K562 (cell line): ENCODE measurements around the gene SHBG. TPM values are rescaled to one million over a fixed set of nuclear protein-coding genes. Genes with fewer than 3 reads are reported as not detected.

Experiments
- CBFA2T2 ChIP-seq: fragments of 450-650 bp; conservative IDR thresholded peaks from 2 replicates; pipeline ENCODE4 v1.6.1; 2017; ENCODE audit warnings: mild to moderate bottlenecking
- CTBP1 ChIP-seq: fragments of 450-650 bp; IDR thresholded peaks from 2 replicates; pipeline ENCODE4 v1.6.1; 2016; ENCODE audit warnings: borderline replicate concordance
- DPF2 ChIP-seq: fragments of 450-650 bp; IDR thresholded peaks from 2 replicates; pipeline ENCODE4 v1.6.1; 2016
- ESRRA ChIP-seq: fragments of 450-650 bp; IDR thresholded peaks from 2 replicates; pipeline ENCODE4 v1.6.1; 2014; ENCODE audit warnings: low read depth, mild to moderate bottlenecking, moderate library complexity, borderline replicate concordance
- HMGN3 ChIP-seq: IDR thresholded peaks from 2 replicates; pipeline ENCODE4 v1.6.1; 2011; ENCODE audit warnings: borderline replicate concordance, low read depth, mild to moderate bottlenecking, mixed read lengths, low read length; ENCODE audit not compliant: insufficient read length; ENCODE audit errors: extremely low read depth
- IRF2 ChIP-seq: sonication (generic); formaldehyde crosslinking; IDR thresholded peaks from 2 replicates; pipeline ENCODE4 v1.8.1; 2022; ENCODE audit warnings: mild to moderate bottlenecking, missing genetic modification reagents
- MEIS2 ChIP-seq: fragments of 450-650 bp; IDR thresholded peaks from 2 replicates; pipeline ENCODE4 v1.6.1; 2014; ENCODE audit warnings: mild to moderate bottlenecking; ENCODE audit not compliant: partially characterized antibody
- NFIX ChIP-seq: fragments of 250-450 bp; sonication (Bioruptor Pico); IDR thresholded peaks from 2 replicates; pipeline ENCODE4 v1.4.0; 2020; ENCODE audit warnings: low read depth, mild to moderate bottlenecking, moderate library complexity
- POLR2B ChIP-seq: fragments of 450-650 bp; IDR thresholded peaks from 2 replicates; pipeline ENCODE4 v1.6.1; 2018; ENCODE audit warnings: low read depth; ENCODE audit not compliant: partially characterized antibody
- SIRT6 ChIP-seq: IDR thresholded peaks from one replicate; pipeline ENCODE4 v1.6.1; 2012; ENCODE audit warnings: low read depth, mild to moderate bottlenecking, control low read depth, inconsistent platforms, low read length, moderate library complexity
- SMARCA4 ChIP-seq: fragments of 450-650 bp; IDR thresholded peaks from 2 replicates; pipeline ENCODE4 v1.6.1; 2016
- SNRNP70 ChIP-seq: fragments of 200-400 bp; formaldehyde crosslinking; optimal IDR thresholded peaks from 2 replicates; pipeline ENCODE3; 2017; ENCODE audit warnings: low read depth, low read length
- STAT5A ChIP-seq: IDR thresholded peaks from 2 replicates; pipeline ENCODE4 v1.6.1; 2012; ENCODE audit warnings: low read length, inconsistent platforms, borderline replicate concordance
- TBL1XR1 ChIP-seq, 2 experiments: IDR thresholded peaks; 2 replicates each; pipeline ENCODE4 v1.6.1; 2012; ENCODE audit warnings: improper control_type of control experiment in 2 of 2, low read length in 2 of 2, mild to moderate bottlenecking in 1 of 2
- TCF7L2 ChIP-seq: fragments of 150-350 bp; IDR thresholded peaks from 2 replicates; pipeline ENCODE4 v1.6.1; 2016; ENCODE audit warnings: low read depth, mild to moderate bottlenecking, low read length, moderate library complexity
- WHSC1 ChIP-seq: IDR thresholded peaks from one replicate; pipeline ENCODE4 v1.6.1; 2012; ENCODE audit warnings: low read length, control low read depth, inconsistent platforms
- ZKSCAN1 ChIP-seq: fragments of 150-350 bp; IDR thresholded peaks from 2 replicates; pipeline ENCODE4 v1.6.1; 2016; ENCODE audit warnings: low read depth, low read length
- ZNF121 ChIP-seq: sonication (generic); formaldehyde crosslinking; conservative IDR thresholded peaks from 2 replicates; pipeline ENCODE4 v1.8.0; 2022; ENCODE audit warnings: missing genetic modification reagents
- ZNF431 ChIP-seq: sonication (generic); formaldehyde crosslinking; IDR thresholded peaks from 2 replicates; pipeline ENCODE4 v1.8.0; 2022; ENCODE audit warnings: mild to moderate bottlenecking, missing genetic modification reagents
- polyA plus RNA-seq, 8 experiments: library from polyadenylated mRNA; depleted of rRNA in 4 of 8; stranded (reverse) in 5 of 8; unstranded in 3 of 8; fragments of >200 nt; fragmentation: Nextera tagmentation in 2 of 8; fragmentation: Illumina TruSeq in 1 of 8; extraction: Ambion mirVana in 2 of 8; extraction: Trizol in 1 of 8; gene quantifications; 2 replicates each; pipeline versions ENCODE4 v1.2.1 to v1.2.3, GENCODE V29; 2011 to 2014; ENCODE audit warnings: inconsistent platforms in 1 of 8, missing spikeins in 1 of 8
- total RNA-seq, 7 experiments: library from RNA; depleted of rRNA in 6 of 7; stranded (reverse); fragments of >200 nt in 6 of 7; fragmentation: Illumina TruSeq in 2 of 7; extraction: Trizol in 2 of 7; gene quantifications; 2 replicates each; pipeline versions ENCODE4 v1.2.1 to v1.2.3, GENCODE V29; 2011 to 2021; ENCODE audit warnings: low replicate concordance in 1 of 7
- TF ChIP-seq, protein P1 (sequence below): conservative IDR thresholded peaks from 2 replicates; pipeline ENCODE4 v1.6.1; 2011; ENCODE audit warnings: low read depth, mild to moderate bottlenecking, low read length; ENCODE audit not compliant: control insufficient read depth
- TF ChIP-seq, protein P2 (sequence below): fragments of 450-650 bp; IDR thresholded peaks from 2 replicates; pipeline ENCODE4 v1.6.1; 2016; ENCODE audit warnings: borderline replicate concordance
- TF ChIP-seq, protein P3 (sequence below): fragments of 250-450 bp; sonication (Bioruptor Pico); IDR thresholded peaks from 2 replicates; pipeline ENCODE4 v1.8.0; 2021; ENCODE audit warnings: borderline replicate concordance, mild to moderate bottlenecking, moderate library complexity; ENCODE audit not compliant: poor library complexity, severe bottlenecking
- TF ChIP-seq, protein P4 (sequence below): fragments of 450-650 bp; IDR thresholded peaks from 2 replicates; pipeline ENCODE4 v1.6.1; 2016; ENCODE audit warnings: low read depth, mild to moderate bottlenecking, moderate library complexity

SHBG gene
- total and polyA plus RNA-seq, 9 of the 15 experiments (the other 6 are each of a cell fraction or from before 2014, with no cell fraction given) = not detected

DNA sequence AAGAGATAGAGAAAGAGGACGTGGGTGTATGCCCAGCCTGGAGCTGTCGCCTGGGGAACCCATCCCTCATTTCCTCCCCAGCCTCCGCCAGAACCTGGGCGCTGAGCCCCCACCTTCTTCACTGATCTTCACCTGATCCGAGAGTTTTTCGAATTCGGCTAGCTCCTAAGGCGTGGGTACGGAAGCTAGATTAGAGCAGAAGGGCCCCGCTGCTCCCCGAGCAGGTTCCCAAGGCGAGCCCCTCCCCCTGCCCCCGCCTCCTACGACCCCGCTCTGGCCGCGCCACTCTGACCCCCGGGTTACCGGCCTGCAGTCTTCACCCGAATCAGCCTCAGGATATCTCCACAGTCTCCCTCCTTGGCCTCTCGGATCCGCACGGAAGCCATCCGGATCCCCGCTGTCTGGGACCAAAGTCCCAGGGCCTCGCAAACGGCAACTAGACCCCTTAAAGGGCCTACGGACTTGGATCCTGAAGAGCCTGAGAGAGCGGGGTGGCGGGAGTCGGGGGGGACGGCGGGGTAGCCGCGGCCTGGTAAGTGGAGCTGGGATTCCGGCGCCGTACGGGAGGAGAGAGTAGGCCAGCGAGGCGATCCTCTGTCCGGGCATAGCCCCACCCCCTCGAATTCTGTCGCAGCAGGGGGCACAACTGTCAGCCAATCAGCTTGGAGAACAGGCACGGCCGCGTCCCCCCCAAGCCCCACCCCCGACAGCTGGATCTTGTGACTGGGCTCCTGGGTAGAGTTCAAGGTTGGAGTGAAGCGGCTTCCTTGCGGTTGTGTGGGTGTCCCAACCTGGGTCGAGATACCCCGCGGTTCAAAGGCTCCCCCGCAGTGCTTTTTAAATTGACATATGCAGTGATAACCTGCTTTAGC, 2.4 kb upstream of the SHBG start, which contains the start of gene SAT2 (continued):
- TF ChIP-seq, protein P1, sequence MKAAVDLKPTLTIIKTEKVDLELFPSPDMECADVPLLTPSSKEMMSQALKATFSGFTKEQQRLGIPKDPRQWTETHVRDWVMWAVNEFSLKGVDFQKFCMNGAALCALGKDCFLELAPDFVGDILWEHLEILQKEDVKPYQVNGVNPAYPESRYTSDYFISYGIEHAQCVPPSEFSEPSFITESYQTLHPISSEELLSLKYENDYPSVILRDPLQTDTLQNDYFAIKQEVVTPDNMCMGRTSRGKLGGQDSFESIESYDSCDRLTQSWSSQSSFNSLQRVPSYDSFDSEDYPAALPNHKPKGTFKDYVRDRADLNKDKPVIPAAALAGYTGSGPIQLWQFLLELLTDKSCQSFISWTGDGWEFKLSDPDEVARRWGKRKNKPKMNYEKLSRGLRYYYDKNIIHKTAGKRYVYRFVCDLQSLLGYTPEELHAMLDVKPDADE = 0 out of 2 replicates have a peak, but pooled peaks have one; percentile 20
- TF ChIP-seq, protein P2, sequence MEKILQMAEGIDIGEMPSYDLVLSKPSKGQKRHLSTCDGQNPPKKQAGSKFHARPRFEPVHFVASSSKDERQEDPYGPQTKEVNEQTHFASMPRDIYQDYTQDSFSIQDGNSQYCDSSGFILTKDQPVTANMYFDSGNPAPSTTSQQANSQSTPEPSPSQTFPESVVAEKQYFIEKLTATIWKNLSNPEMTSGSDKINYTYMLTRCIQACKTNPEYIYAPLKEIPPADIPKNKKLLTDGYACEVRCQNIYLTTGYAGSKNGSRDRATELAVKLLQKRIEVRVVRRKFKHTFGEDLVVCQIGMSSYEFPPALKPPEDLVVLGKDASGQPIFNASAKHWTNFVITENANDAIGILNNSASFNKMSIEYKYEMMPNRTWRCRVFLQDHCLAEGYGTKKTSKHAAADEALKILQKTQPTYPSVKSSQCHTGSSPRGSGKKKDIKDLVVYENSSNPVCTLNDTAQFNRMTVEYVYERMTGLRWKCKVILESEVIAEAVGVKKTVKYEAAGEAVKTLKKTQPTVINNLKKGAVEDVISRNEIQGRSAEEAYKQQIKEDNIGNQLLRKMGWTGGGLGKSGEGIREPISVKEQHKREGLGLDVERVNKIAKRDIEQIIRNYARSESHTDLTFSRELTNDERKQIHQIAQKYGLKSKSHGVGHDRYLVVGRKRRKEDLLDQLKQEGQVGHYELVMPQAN = no peak
- TF ChIP-seq ESRRA = peak; percentile 60; the same call in 1 of the 2 replicates
- TF ChIP-seq WHSC1 = no peak
- TF ChIP-seq NFIX (CRISPR knock-in tag) = no peak
- TF ChIP-seq IRF2 (CRISPR knock-in tag) = no peak
- TF ChIP-seq ZNF431 = no peak
- no peak for TF ChIP-seq TCF7L2
- TF ChIP-seq SIRT6 = no peak
- TF ChIP-seq SMARCA4 = no peak
- peak; percentile 44 for TF ChIP-seq HMGN3
- TF ChIP-seq, protein P3, sequence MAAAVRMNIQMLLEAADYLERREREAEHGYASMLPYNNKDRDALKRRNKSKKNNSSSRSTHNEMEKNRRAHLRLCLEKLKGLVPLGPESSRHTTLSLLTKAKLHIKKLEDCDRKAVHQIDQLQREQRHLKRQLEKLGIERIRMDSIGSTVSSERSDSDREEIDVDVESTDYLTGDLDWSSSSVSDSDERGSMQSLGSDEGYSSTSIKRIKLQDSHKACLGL = no peak
- TF ChIP-seq DPF2 = 0 out of 2 replicates have a peak, but pooled peaks have one; percentile 38
- TF ChIP-seq SNRNP70 = no peak
- TF ChIP-seq, protein P4, sequence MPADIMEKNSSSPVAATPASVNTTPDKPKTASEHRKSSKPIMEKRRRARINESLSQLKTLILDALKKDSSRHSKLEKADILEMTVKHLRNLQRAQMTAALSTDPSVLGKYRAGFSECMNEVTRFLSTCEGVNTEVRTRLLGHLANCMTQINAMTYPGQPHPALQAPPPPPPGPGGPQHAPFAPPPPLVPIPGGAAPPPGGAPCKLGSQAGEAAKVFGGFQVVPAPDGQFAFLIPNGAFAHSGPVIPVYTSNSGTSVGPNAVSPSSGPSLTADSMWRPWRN = peak; percentile 39; the same call in 1 of the 2 replicates
- TF ChIP-seq POLR2B = peak; percentile 32
- TF ChIP-seq CBFA2T2 = 0 out of 2 replicates have a peak, but pooled peaks have one; percentile 39
- TF ChIP-seq TBL1XR1 (IDR thresholded peaks at IDR 0.05; ENCODE audit: low read length in 2 of 2) = peak in 1 of 2 experiments; percentile 63; a peak in 1 of 4 replicates
- TF ChIP-seq ZKSCAN1 = no peak
- TF ChIP-seq MEIS2 = peak; percentile 45
- TF ChIP-seq CTBP1 = peak; percentile 30; the same call in 1 of the 2 replicates
- TF ChIP-seq STAT5A = peak; percentile 24; the same call in 1 of the 2 replicates
- TF ChIP-seq ZNF121 (CRISPR knock-in tag) = 0 out of 2 replicates have a peak, but pooled peaks have one; percentile 9
